SK-N-SH (cell line): Measurements from ENCODE around the gene GUCY1A2. TPM values are rescaled to one million over a fixed set of nuclear protein-coding genes. Genes with fewer than 3 reads are reported as not detected.
A peak's percentile ranks its signal among the peaks of the same experiment; 100 is the strongest.

Experiments
- CTCF ChIA-PET: fragments of 300-600, 350-600 bp; formaldehyde crosslinking; extraction: SDS; loops from one replicate; lab custom pipeline; 2021; lab: Yijun Ruan, JAX
- POLR2A ChIA-PET: fragments of 350-600 bp; sonication (Branson Sonifier 250); formaldehyde crosslinking; extraction: SDS; loops from one replicate; lab custom pipeline; 2020; ENCODE audit warnings: antibody characterized with exemption, inconsistent platforms; lab: Yijun Ruan, JAX
- DNase-seq: peaks from one replicate; pipeline ENCODE4 v3.0.0; 2012
- H2AFZ ChIP-seq: fragments of 200-600 bp; sonication (generic); 2 replicates; pipeline ENCODE4 v1.8.1; 2016; ENCODE audit warnings: antibody characterized with exemption, mild to moderate bottlenecking, low read depth
- H3F3A ChIP-seq: fragments of 200-600 bp; sonication (generic); replicated peaks from 2 replicates; pipeline ENCODE3; 2016; ENCODE audit warnings: antibody characterized with exemption, mild to moderate bottlenecking; ENCODE audit not compliant: insufficient read depth
- H3K27ac ChIP-seq, 2 experiments: fragments of 200-500 bp in 1 of 2; fragments of 200-600 bp in 1 of 2; sonication (Bioruptor generic) in 1 of 2; sonication (generic), shearing (Covaris generic) in 1 of 2; 2 replicates each; pipeline versions ENCODE4 v1.5.1 to v1.6.1; 2014 to 2016; ENCODE audit warnings: low read depth in 2 of 2, inconsistent platforms in 1 of 2, low read length in 1 of 2, mild to moderate bottlenecking in 1 of 2, mixed read lengths in 1 of 2
- H3K27me3 ChIP-seq: fragments of 200-600 bp; sonication (generic), shearing (Covaris generic); 2 replicates; pipeline ENCODE4 v1.6.1; 2016; ENCODE audit warnings: mixed run types; ENCODE audit not compliant: insufficient read depth
- H3K36me3 ChIP-seq, 2 experiments: fragments of 200-500 bp in 1 of 2; fragments of 200-600 bp in 1 of 2; sonication (Bioruptor generic) in 1 of 2; sonication (generic) in 1 of 2; replicated peaks in 1 of 2; 2 replicates each; pipeline versions ENCODE3 to v1.5.1; 2014 to 2016; ENCODE audit warnings: low read length in 1 of 2, mild to moderate bottlenecking in 1 of 2; ENCODE audit not compliant: insufficient read depth in 2 of 2, control insufficient read depth in 1 of 2
- H3K4me1 ChIP-seq, 2 experiments: fragments of 200-500 bp in 1 of 2; fragments of 200-600 bp in 1 of 2; sonication (Bioruptor generic) in 1 of 2; sonication (generic), shearing (Covaris generic) in 1 of 2; 2 replicates each; pipeline versions ENCODE4 v1.5.1 to v1.6.1; 2014 to 2016; ENCODE audit warnings: low read depth in 1 of 2, low read length in 1 of 2, mixed run types in 1 of 2; ENCODE audit not compliant: insufficient read depth in 2 of 2, control insufficient read depth in 1 of 2
- H3K4me2 ChIP-seq: fragments of 200-600 bp; sonication (generic), shearing (Covaris generic); 2 replicates; pipeline ENCODE4 v1.6.1; 2017; ENCODE audit warnings: mixed run types
- H3K4me3 ChIP-seq, 2 experiments: fragments of 200-500 bp in 1 of 2; fragments of 200-600 bp in 1 of 2; sonication (Bioruptor generic) in 1 of 2; sonication (generic), shearing (Covaris generic) in 1 of 2; 2 replicates each; pipeline versions ENCODE4 v1.5.1 to v1.8.1; 2014 to 2016; ENCODE audit warnings: low read depth in 2 of 2, inconsistent platforms in 1 of 2, low read length in 1 of 2, mild to moderate bottlenecking in 1 of 2, mixed read lengths in 1 of 2, moderate library complexity in 1 of 2
- H3K79me2 ChIP-seq: fragments of 200-600 bp; sonication (generic); 2 replicates; pipeline ENCODE4 v1.8.1; 2017; ENCODE audit warnings: mild to moderate bottlenecking; ENCODE audit not compliant: insufficient read depth
- H3K9ac ChIP-seq: fragments of 200-600 bp; sonication (generic); 2 replicates; pipeline ENCODE4 v1.6.1; 2017; ENCODE audit warnings: mixed run types
- H3K9me2 ChIP-seq: fragments of 200-600 bp; sonication (generic); 2 replicates; pipeline ENCODE4 v1.6.1; 2017; ENCODE audit warnings: mixed run types
- H3K9me3 ChIP-seq: fragments of 200-600 bp; sonication (generic); 2 replicates; pipeline ENCODE4 v1.6.1; 2017; ENCODE audit warnings: mixed run types, mild to moderate bottlenecking, moderate library complexity
- H4K20me1 ChIP-seq: fragments of 200-600 bp; sonication (generic); 2 replicates; pipeline ENCODE4 v1.6.1; 2017; ENCODE audit warnings: mild to moderate bottlenecking, mixed run types; ENCODE audit not compliant: insufficient read depth
- CHD2 ChIP-seq: fragments of 150-350 bp; IDR thresholded peaks from 2 replicates; pipeline ENCODE4 v1.6.1; 2018; ENCODE audit warnings: low read length; ENCODE audit not compliant: partially characterized antibody
- FOSL2 ChIP-seq: IDR thresholded peaks from 2 replicates; pipeline ENCODE4 v1.4.0; 2012; ENCODE audit warnings: low read depth, mild to moderate bottlenecking, moderate library complexity, borderline replicate concordance
- FOXJ3 ChIP-seq: sonication (generic); formaldehyde crosslinking; IDR thresholded peaks from 2 replicates; pipeline ENCODE4 v1.5.1; 2020; ENCODE audit warnings: mild to moderate bottlenecking, missing genetic modification reagents
- JUND ChIP-seq: IDR thresholded peaks from 2 replicates; pipeline ENCODE4 v1.4.0; 2012
- NFIC ChIP-seq: IDR thresholded peaks from 2 replicates; pipeline ENCODE4 v1.4.0; 2012; ENCODE audit warnings: borderline replicate concordance
- PBX3 ChIP-seq: IDR thresholded peaks from 2 replicates; pipeline ENCODE4; 2012
- POLR2AphosphoS5 ChIP-seq: IDR thresholded peaks from 2 replicates; pipeline ENCODE4 v1.6.1; 2012; ENCODE audit warnings: low read depth, low read length
- RCOR1 ChIP-seq: fragments of 150-350 bp; IDR thresholded peaks from 2 replicates; pipeline ENCODE4 v1.6.1; 2017; ENCODE audit warnings: antibody characterized with exemption, low read length
- RFX5 ChIP-seq: IDR thresholded peaks from 2 replicates; pipeline ENCODE4 v1.6.1; 2012; ENCODE audit warnings: mild to moderate bottlenecking, improper control_type of control experiment, low read length
- SMC3 ChIP-seq: IDR thresholded peaks from 2 replicates; pipeline ENCODE4 v1.6.1; 2012; ENCODE audit warnings: low read depth, low read length, improper control_type of control experiment
- TAF1 ChIP-seq: IDR thresholded peaks from 2 replicates; pipeline ENCODE4 v1.6.1; 2012; ENCODE audit warnings: low read depth, mild to moderate bottlenecking, low read length, moderate library complexity, borderline replicate concordance
- TCF12 ChIP-seq: IDR thresholded peaks from 2 replicates; pipeline ENCODE4 v1.4.0; 2012
- TEAD4 ChIP-seq: IDR thresholded peaks from 2 replicates; pipeline ENCODE4 v1.4.0; 2012; ENCODE audit warnings: mild to moderate bottlenecking, borderline replicate concordance; ENCODE audit not compliant: insufficient read depth
- USF2 ChIP-seq: fragments of 150-350 bp; IDR thresholded peaks from 2 replicates; pipeline ENCODE4 v1.6.1; 2017; ENCODE audit warnings: antibody characterized with exemption, low read length, low read depth, borderline replicate concordance
- YY1 ChIP-seq: IDR thresholded peaks from 2 replicates; pipeline ENCODE4 v1.4.0; 2012; ENCODE audit warnings: low read depth, mild to moderate bottlenecking
- ZBTB33 ChIP-seq: IDR thresholded peaks from 2 replicates; pipeline ENCODE4 v1.4.0; 2012; ENCODE audit warnings: low read depth, borderline replicate concordance
- WGBS: methylation state at CpG from one replicate; pipeline ENCODE4 v1.1.6; 2017; ENCODE audit warnings: low lambda C conversion rate; 5-methylcytosine and 5-hydroxymethylcytosine counted together
- polyA plus RNA-seq, 3 experiments: library from polyadenylated mRNA; depleted of rRNA; stranded (reverse); fragments of >200 nt; gene quantifications; 2 replicates each; pipeline ENCODE4 v1.2.3, GENCODE V29; 2012
- TF ChIP-seq, protein P1 (sequence below): IDR thresholded peaks from 2 replicates; pipeline ENCODE4 v1.6.1; 2012; ENCODE audit warnings: mild to moderate bottlenecking, low read depth, low read length, moderate library complexity
- TF ChIP-seq, protein P2 (sequence below): IDR thresholded peaks from 2 replicates; pipeline ENCODE4 v1.4.0; 2012; ENCODE audit warnings: low read depth

GUCY1A2 gene
- polyA plus RNA-seq, 1 of the 3 experiments (the other 2 are of a cell fraction) = 0.26 TPM

GRCh38 chr11:107042748-107043147 lies 24.5 kb upstream of the GUCY1A2 start:
- DNase-seq = peak; percentile 5
- no peaks in the 10 kb centered on the region for H3K36me3 ChIP-seq
- peaks cover 5% of the 10 kb centered on the region; the same call in 1 of the 2 replicates for H3K9me3 ChIP-seq
- H3F3A ChIP-seq = peaks cover 15% of the 10 kb centered on the region
- peak overlapping the region; percentile 48; the same call in 1 of the 2 replicates for H3K9ac ChIP-seq
- no peaks in the 10 kb centered on the region for H3K9me2 ChIP-seq
- H3K4me3 ChIP-seq = no peak overlapping the region
- H2AFZ ChIP-seq = no peak overlapping the region
- peak overlapping the region in 1 of 2 experiments; percentile 90; a peak in 2 of 4 replicates for H3K27ac ChIP-seq
- WGBS = 28% methylated on average over 4 of the region's 4 CpGs
- peak overlapping the region; percentile 9; the same call in 1 of the 2 replicates for H3K4me2 ChIP-seq
- peaks cover 2 to 7% of the 10 kb centered on the region in 2 experiments; a peak in 3 of 4 replicates for H3K4me1 ChIP-seq
- TF ChIP-seq TCF12 (0 out of 2 replicates have a peak, but pooled peaks have one; percentile 9), YY1 (no peak), PBX3 (no peak), CHD2 (no peak)
- TF ChIP-seq, all 33 proteins: peak for 1
- CTCF ChIA-PET = interaction anchor here (1.2 kb wide), 2 partner anchors 25 to 140 kb away, joined by 3 to 4 read pairs; partner anchors contain the start of gene GUCY1A2
- no peaks in the 10 kb centered on the region for H3K79me2 ChIP-seq
- H4K20me1 ChIP-seq = no peaks in the 10 kb centered on the region
- POLR2A ChIA-PET = no interaction called here
- H3K27me3 ChIP-seq = no peaks in the 10 kb centered on the region

DNA sequence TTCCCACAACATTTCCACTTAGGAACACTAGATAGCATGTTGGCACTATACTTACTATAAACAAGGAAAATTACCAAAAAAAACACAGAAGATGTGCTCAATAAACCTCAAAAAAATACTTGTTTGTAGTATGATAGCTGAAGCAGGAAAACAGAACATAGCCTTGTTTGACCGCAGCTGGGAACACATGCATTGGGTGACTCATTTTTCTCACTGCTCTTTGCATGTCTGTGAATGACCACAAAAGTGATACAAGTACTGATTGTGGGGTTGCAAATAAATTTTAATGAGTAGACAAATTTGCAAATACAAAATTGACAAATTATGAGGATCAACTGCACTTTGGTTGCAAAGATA lies 22.8 kb upstream of the GUCY1A2 start:
- CTCF ChIA-PET = no interaction called here
- peaks cover 5% of the 10 kb centered on the region; the same call in 1 of the 2 replicates for H3K9me3 ChIP-seq
- POLR2A ChIA-PET = no interaction called here
- H3K27me3 ChIP-seq = no peaks in the 10 kb centered on the region
- peaks cover 2 to 7% of the 10 kb centered on the region in 2 experiments; a peak in 3 of 4 replicates for H3K4me1 ChIP-seq
- no peak overlapping the region for H3K4me2 ChIP-seq
- H3K36me3 ChIP-seq = no peaks in the 10 kb centered on the region
- no peak overlapping the region for H3K9ac ChIP-seq
- no peak overlapping the region for H3K4me3 ChIP-seq
- H2AFZ ChIP-seq = no peak overlapping the region
- H4K20me1 ChIP-seq = no peaks in the 10 kb centered on the region
- H3K27ac ChIP-seq = no peak overlapping the region
- DNase-seq = no peak
- 64% methylated on average over 1 of the region's 1 CpG for WGBS
- H3K79me2 ChIP-seq = no peaks in the 10 kb centered on the region
- peaks cover 15% of the 10 kb centered on the region for H3F3A ChIP-seq
- no peaks in the 10 kb centered on the region for H3K9me2 ChIP-seq
- TF ChIP-seq CHD2 (no peak), FOSL2 (peak; percentile 35; the same call in 1 of the 2 replicates), RFX5 (no peak), RCOR1 (no peak), NFIC (no peak), ZBTB33 (no peak), JUND (peak; percentile 39), POLR2AphosphoS5 (no peak), SMC3 (no peak), PBX3 (peak; percentile 25; the same call in 1 of the 2 replicates), TEAD4 (no peak), YY1 (no peak), USF2 (no peak), FOXJ3 (CRISPR knock-in tag) (no peak), TCF12 (peak; percentile 55), TAF1 (no peak)
- TF ChIP-seq, protein P1, sequence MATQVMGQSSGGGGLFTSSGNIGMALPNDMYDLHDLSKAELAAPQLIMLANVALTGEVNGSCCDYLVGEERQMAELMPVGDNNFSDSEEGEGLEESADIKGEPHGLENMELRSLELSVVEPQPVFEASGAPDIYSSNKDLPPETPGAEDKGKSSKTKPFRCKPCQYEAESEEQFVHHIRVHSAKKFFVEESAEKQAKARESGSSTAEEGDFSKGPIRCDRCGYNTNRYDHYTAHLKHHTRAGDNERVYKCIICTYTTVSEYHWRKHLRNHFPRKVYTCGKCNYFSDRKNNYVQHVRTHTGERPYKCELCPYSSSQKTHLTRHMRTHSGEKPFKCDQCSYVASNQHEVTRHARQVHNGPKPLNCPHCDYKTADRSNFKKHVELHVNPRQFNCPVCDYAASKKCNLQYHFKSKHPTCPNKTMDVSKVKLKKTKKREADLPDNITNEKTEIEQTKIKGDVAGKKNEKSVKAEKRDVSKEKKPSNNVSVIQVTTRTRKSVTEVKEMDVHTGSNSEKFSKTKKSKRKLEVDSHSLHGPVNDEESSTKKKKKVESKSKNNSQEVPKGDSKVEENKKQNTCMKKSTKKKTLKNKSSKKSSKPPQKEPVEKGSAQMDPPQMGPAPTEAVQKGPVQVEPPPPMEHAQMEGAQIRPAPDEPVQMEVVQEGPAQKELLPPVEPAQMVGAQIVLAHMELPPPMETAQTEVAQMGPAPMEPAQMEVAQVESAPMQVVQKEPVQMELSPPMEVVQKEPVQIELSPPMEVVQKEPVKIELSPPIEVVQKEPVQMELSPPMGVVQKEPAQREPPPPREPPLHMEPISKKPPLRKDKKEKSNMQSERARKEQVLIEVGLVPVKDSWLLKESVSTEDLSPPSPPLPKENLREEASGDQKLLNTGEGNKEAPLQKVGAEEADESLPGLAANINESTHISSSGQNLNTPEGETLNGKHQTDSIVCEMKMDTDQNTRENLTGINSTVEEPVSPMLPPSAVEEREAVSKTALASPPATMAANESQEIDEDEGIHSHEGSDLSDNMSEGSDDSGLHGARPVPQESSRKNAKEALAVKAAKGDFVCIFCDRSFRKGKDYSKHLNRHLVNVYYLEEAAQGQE = no peak
- TF ChIP-seq, protein P2, sequence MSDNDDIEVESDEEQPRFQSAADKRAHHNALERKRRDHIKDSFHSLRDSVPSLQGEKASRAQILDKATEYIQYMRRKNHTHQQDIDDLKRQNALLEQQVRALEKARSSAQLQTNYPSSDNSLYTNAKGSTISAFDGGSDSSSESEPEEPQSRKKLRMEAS = no peak
